GM12878 (cell line): Measurements from ENCODE around the gene PAX4. TPM values are rescaled to one million over a fixed set of nuclear protein-coding genes. Genes with fewer than 3 reads are reported as not detected.

Experiments
- ATAC-seq: fragments of 200-7000 bp; cut with Tn5 transposase; 3 replicates; pipeline ENCODE4 v1.9.1; 2020; ENCODE audit warnings: mild to moderate bottlenecking, moderate library complexity
- BruUV-seq: library from RNA; stranded (reverse); fragments of 400-500 nt; replicated peaks from 2 replicates; lab custom pipeline; 2021; lab: Mats Ljungman, UMichigan
- CTCF ChIA-PET: fragments of 300-600 bp; sonication (Branson Sonifier 250); formaldehyde crosslinking; extraction: SDS; loops from one replicate; lab custom pipeline; 2021; ENCODE audit warnings: inconsistent platforms; lab: Yijun Ruan, JAX
- POLR2A ChIA-PET: fragments of 350-600 bp; formaldehyde crosslinking; extraction: SDS; loops from one replicate; lab custom pipeline; 2021; ENCODE audit warnings: inconsistent platforms; lab: Charles Lee
- RAD21 ChIA-PET: fragments of 300-600 bp; sonication (Branson Sonifier 250); formaldehyde crosslinking; loops from one replicate; lab custom pipeline; 2023; ENCODE audit warnings: antibody characterized with exemption; ENCODE audit not compliant: unreplicated experiment; lab: Charles Lee
- SMC1A ChIA-PET: fragments of 300-600 bp; sonication (Branson Sonifier 250); formaldehyde crosslinking; loops from one replicate; lab custom pipeline; 2023; ENCODE audit not compliant: unreplicated experiment, uncharacterized antibody; lab: Charles Lee
- DNase-seq: peaks from one replicate; pipeline ENCODE4 v3.0.0-alpha.2; 2011; ENCODE audit warnings: low read depth, low spot score
- FAIRE-seq: peaks from 3 replicates; lab custom pipeline; 2011; peaks lifted over from hg19 to GRCh38; lab: Jason Lieb, UNC
- H2AFZ ChIP-seq: 2 replicates; pipeline ENCODE4 v1.6.0; 2011; ENCODE audit warnings: low read depth, low read length, control low read depth; ENCODE audit not compliant: control insufficient read depth
- H3K27ac ChIP-seq: 2 replicates; pipeline ENCODE4 v1.5.1; 2011; ENCODE audit warnings: control low read depth; ENCODE audit not compliant: control insufficient read depth, insufficient read depth
- H3K27me3 ChIP-seq, 2 experiments: replicated peaks in 1 of 2; 2 replicates each; pipeline versions ENCODE4 v1.6.0 to v1.6.1; 2011; ENCODE audit warnings: low read length in 1 of 2; ENCODE audit not compliant: control insufficient read depth in 2 of 2, insufficient read depth in 2 of 2
- H3K36me3 ChIP-seq, 2 experiments: 2 replicates each; pipeline ENCODE4 v1.5.1; 2011; ENCODE audit warnings: low read length in 1 of 2; ENCODE audit not compliant: control insufficient read depth in 2 of 2, insufficient read depth in 2 of 2
- H3K4me1 ChIP-seq: 2 replicates; pipeline ENCODE4 v1.6.1; 2011; ENCODE audit warnings: mild to moderate bottlenecking, low read length, moderate library complexity, mixed read lengths; ENCODE audit not compliant: control insufficient read depth, insufficient read depth
- H3K4me2 ChIP-seq: 2 replicates; pipeline ENCODE4 v1.6.0; 2011; ENCODE audit warnings: control low read depth; ENCODE audit not compliant: control insufficient read depth, insufficient read depth
- H3K4me3 ChIP-seq: fragments of 200-600 bp; sonication (generic); 2 replicates; pipeline ENCODE4 v1.5.1; 2016
- H3K79me2 ChIP-seq: 2 replicates; pipeline ENCODE4 v1.6.0; 2011; ENCODE audit warnings: low read length; ENCODE audit not compliant: control insufficient read depth, insufficient read depth
- H3K9ac ChIP-seq: 2 replicates; pipeline ENCODE4 v1.8.0; 2011; ENCODE audit warnings: low read length, control low read depth, mixed read lengths; ENCODE audit not compliant: control insufficient read depth, insufficient read depth
- H3K9me3 ChIP-seq: replicated peaks from 3 replicates; pipeline ENCODE4 v1.5.1; 2011; ENCODE audit warnings: mild to moderate bottlenecking, low read length; ENCODE audit not compliant: control insufficient read depth, insufficient read depth
- H4K20me1 ChIP-seq: 2 replicates; pipeline ENCODE4 v1.6.0; 2011; ENCODE audit not compliant: control insufficient read depth, insufficient read depth
- CEBPB ChIP-seq, 2 experiments: fragments of 150-350 bp in 1 of 2; IDR thresholded peaks; 2 replicates each; pipeline ENCODE4 v1.6.1; 2012 to 2014; ENCODE audit warnings: low read depth in 2 of 2, low read length in 2 of 2, borderline replicate concordance in 1 of 2, inconsistent platforms in 1 of 2
- GABPA ChIP-seq: IDR thresholded peaks from 2 replicates; pipeline ENCODE4 v1.6.1; 2014; ENCODE audit warnings: antibody characterized with exemption, low read depth, mild to moderate bottlenecking, inconsistent platforms
- JUNB ChIP-seq: IDR thresholded peaks from 2 replicates; pipeline ENCODE4 v1.6.1; 2016; ENCODE audit warnings: antibody characterized with exemption, mild to moderate bottlenecking
- NBN ChIP-seq: fragments of 450-650 bp; IDR thresholded peaks from 2 replicates; pipeline ENCODE4 v1.6.1; 2016
- NR2C2 ChIP-seq: IDR thresholded peaks from 2 replicates; pipeline ENCODE4 v1.6.1; 2011; ENCODE audit warnings: borderline replicate concordance, low read depth; ENCODE audit not compliant: control insufficient read depth, insufficient read length
- POU2F2 ChIP-seq: IDR thresholded peaks from 3 replicates; pipeline ENCODE4 v1.6.1; 2011; ENCODE audit warnings: low read depth, mild to moderate bottlenecking, low read length, borderline replicate concordance
- SMAD1 ChIP-seq: fragments of 450-650 bp; IDR thresholded peaks from 2 replicates; pipeline ENCODE4 v1.6.1; 2018; ENCODE audit warnings: mild to moderate bottlenecking, low read depth; ENCODE audit not compliant: partially characterized antibody
- YBX1 ChIP-seq: fragments of 450-650 bp; IDR thresholded peaks from 2 replicates; pipeline ENCODE4 v1.6.1; 2016; ENCODE audit warnings: antibody characterized with exemption
- WGBS: methylation state at CpG from one replicate; pipeline ENCODE4 v1.1.6; 2016; ENCODE audit warnings: low lambda C conversion rate; ENCODE audit not compliant: insufficient replicate concordance, insufficient coverage; ENCODE audit errors: missing lambda C conversion rate; 5-methylcytosine and 5-hydroxymethylcytosine counted together
- in situ Hi-C: fragments of 300-500 bp; cut with MboI; formaldehyde crosslinking; loops from 9 replicates; pipeline ENCODE4 v1.14.3; 2018; ENCODE audit warnings: mixed read lengths
- intact Hi-C: fragments of 100-400 bp; cut with micrococcal nuclease; formaldehyde crosslinking; loops from one replicate; pipeline ENCODE4 v1.14.2; 2022; ENCODE audit not compliant: unreplicated experiment
- polyA plus RNA-seq, 11 experiments: library from polyadenylated mRNA; depleted of rRNA in 4 of 11; unstranded in 6 of 11; stranded (reverse) in 5 of 11; fragments of >200 nt; fragmentation: Nextera tagmentation in 4 of 11; fragmentation: Illumina TruSeq in 1 of 11; extraction: Ambion mirVana in 4 of 11; extraction: Trizol in 1 of 11; gene quantifications; 1 replicate in 1 of 11; 2 replicates in 10 of 11; pipeline versions ENCODE4 v1.2.1 to v1.2.3, GENCODE V29; 2011 to 2016; ENCODE audit warnings: inconsistent platforms in 2 of 11, missing spikeins in 2 of 11, low read depth in 1 of 11
- total RNA-seq, 4 experiments: library from RNA; depleted of rRNA in 3 of 4; stranded (reverse); fragments of >200 nt in 3 of 4; fragmentation: Illumina TruSeq in 1 of 4; extraction: Trizol in 1 of 4; gene quantifications; 2 replicates each; pipeline versions ENCODE4 v1.2.1 to v1.2.3, GENCODE V29; 2013 to 2021
- TF ChIP-seq, protein P1 (sequence below): IDR thresholded peaks from 2 replicates; pipeline ENCODE4 v1.6.1; 2012; ENCODE audit warnings: low read depth, low read length, improper control_type of control experiment
- TF ChIP-seq, protein P2 (sequence below), 3 experiments: IDR thresholded peaks in 2 of 3; conservative IDR thresholded peaks in 1 of 3; 2 replicates each; pipeline ENCODE4 v1.5.1; 2011; ENCODE audit warnings: low read depth in 3 of 3, low read length in 3 of 3, mild to moderate bottlenecking in 3 of 3, control low read depth in 2 of 3, moderate library complexity in 2 of 3, inconsistent platforms in 1 of 3, mixed read lengths in 1 of 3; ENCODE audit not compliant: control insufficient read depth in 2 of 3, insufficient read depth in 1 of 3; ENCODE audit errors: extremely low read depth in 1 of 3
- TF ChIP-seq, protein P3 (sequence below): fragments of 450-650 bp; IDR thresholded peaks from 2 replicates; pipeline ENCODE4 v1.6.1; 2018; ENCODE audit warnings: mild to moderate bottlenecking, low read depth, moderate library complexity; ENCODE audit not compliant: partially characterized antibody

Gene PAX4
- total and polyA plus RNA-seq, 10 of the 15 experiments (the other 5 are each of a cell fraction or from before 2014, with no cell fraction given) = 0.27 TPM; not detected in 9

DNA sequence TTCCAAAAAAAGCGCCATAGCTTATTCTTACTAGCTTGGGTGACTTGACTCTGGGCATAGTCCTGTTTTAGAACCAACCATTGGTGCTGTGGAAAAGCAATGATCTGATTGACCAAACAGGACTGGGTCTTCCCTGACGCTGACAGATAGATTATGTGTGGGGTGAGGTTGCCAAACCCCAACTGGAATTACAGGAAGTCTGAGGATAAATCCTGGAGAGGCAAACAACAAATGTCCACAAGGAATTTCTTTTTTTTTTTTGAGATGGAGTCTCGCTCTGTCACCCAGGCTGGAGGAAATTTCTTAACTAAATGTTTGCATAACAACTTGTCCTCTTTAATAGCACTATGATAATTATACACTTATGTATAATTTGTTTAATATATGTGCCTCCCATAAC lies 51.7 kb downstream of the PAX4 start:
- in situ Hi-C loops (no loop called here), intact Hi-C loops (no loop called here)
- ChIA-PET CTCF (no interaction called here), RAD21 (no interaction called here), SMC1A (interaction anchor here (0.6 kb wide), 1 partner anchor 74 kb away, joined by 3 read pairs; no protein-coding TSS in a partner anchor), POLR2A (no interaction called here)
- no TSS peak for BruUV-seq
- DNase-seq (no peak), FAIRE-seq (no peak), ATAC-seq (no peak)
- Histone ChIP-seq H3K4me1 (no peaks in the 10 kb centered on the region), H3K9me3 (no peaks in the 10 kb centered on the region), H3K36me3 (no peaks in the 10 kb centered on the region), H2AFZ (no peak overlapping the region), H3K4me2 (no peak overlapping the region), H3K79me2 (no peaks in the 10 kb centered on the region), H3K4me3 (no peak overlapping the region), H4K20me1 (no peaks in the 10 kb centered on the region), H3K27me3 (no peaks in the 10 kb centered on the region), H3K27ac (no peak overlapping the region), H3K9ac (no peak overlapping the region)
- TF ChIP-seq, protein P1, sequence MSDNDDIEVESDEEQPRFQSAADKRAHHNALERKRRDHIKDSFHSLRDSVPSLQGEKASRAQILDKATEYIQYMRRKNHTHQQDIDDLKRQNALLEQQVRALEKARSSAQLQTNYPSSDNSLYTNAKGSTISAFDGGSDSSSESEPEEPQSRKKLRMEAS = no peak
- TF ChIP-seq, protein P2, sequence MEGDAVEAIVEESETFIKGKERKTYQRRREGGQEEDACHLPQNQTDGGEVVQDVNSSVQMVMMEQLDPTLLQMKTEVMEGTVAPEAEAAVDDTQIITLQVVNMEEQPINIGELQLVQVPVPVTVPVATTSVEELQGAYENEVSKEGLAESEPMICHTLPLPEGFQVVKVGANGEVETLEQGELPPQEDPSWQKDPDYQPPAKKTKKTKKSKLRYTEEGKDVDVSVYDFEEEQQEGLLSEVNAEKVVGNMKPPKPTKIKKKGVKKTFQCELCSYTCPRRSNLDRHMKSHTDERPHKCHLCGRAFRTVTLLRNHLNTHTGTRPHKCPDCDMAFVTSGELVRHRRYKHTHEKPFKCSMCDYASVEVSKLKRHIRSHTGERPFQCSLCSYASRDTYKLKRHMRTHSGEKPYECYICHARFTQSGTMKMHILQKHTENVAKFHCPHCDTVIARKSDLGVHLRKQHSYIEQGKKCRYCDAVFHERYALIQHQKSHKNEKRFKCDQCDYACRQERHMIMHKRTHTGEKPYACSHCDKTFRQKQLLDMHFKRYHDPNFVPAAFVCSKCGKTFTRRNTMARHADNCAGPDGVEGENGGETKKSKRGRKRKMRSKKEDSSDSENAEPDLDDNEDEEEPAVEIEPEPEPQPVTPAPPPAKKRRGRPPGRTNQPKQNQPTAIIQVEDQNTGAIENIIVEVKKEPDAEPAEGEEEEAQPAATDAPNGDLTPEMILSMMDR (IDR thresholded peaks at IDR 0.05 in 2 of 3, conservative IDR thresholded peaks at IDR 0.05 in 1 of 3; ENCODE audit: control insufficient read depth in 2 of 3, extremely low read depth in 1 of 3, insufficient read depth in 1 of 3, low read depth in 3 of 3, low read length in 3 of 3) = no peak
- TF ChIP-seq JUNB (no peak), SMAD1 (no peak), POU2F2 (no peak), NR2C2 (no peak), YBX1 (no peak), GABPA (no peak), CEBPB (IDR thresholded peaks at IDR 0.05; ENCODE audit: borderline replicate concordance in 1 of 2, low read depth in 2 of 2, low read length in 2 of 2) (no peak), NBN (no peak)
- TF ChIP-seq, protein P3, sequence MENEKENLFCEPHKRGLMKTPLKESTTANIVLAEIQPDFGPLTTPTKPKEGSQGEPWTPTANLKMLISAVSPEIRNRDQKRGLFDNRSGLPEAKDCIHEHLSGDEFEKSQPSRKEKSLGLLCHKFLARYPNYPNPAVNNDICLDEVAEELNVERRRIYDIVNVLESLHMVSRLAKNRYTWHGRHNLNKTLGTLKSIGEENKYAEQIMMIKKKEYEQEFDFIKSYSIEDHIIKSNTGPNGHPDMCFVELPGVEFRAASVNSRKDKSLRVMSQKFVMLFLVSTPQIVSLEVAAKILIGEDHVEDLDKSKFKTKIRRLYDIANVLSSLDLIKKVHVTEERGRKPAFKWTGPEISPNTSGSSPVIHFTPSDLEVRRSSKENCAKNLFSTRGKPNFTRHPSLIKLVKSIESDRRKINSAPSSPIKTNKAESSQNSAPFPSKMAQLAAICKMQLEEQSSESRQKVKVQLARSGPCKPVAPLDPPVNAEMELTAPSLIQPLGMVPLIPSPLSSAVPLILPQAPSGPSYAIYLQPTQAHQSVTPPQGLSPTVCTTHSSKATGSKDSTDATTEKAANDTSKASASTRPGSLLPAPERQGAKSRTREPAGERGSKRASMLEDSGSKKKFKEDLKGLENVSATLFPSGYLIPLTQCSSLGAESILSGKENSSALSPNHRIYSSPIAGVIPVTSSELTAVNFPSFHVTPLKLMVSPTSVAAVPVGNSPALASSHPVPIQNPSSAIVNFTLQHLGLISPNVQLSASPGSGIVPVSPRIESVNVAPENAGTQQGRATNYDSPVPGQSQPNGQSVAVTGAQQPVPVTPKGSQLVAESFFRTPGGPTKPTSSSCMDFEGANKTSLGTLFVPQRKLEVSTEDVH = no peak
- WGBS = 67% methylated on average over 3 of the region's 3 CpGs

Other genes with a start within 250 kb of the PAX4 start
- 14.5 and 16.7 TPM in 2 replicates for gene ZNF800, start 225.4 kb downstream of the PAX4 start, total RNA-seq (2014; rRNA removed)
- 33.9 and 34.3 TPM in 2 replicates for gene ZNF800, start 225.4 kb downstream of the PAX4 start, total RNA-seq (2014; rRNA removed; fragmentation: Illumina TruSeq; extraction: Trizol)
- 28.5 and 31.2 TPM in 2 replicates for gene ZNF800, start 225.4 kb downstream of the PAX4 start, total RNA-seq (2021)
- 23.0 and 31.8 TPM in 2 replicates for gene ZNF800, start 225.4 kb downstream of the PAX4 start, polyA plus RNA-seq (2011; rRNA removed)
- gene ZNF800, start 225.4 kb downstream of the PAX4 start, polyA plus RNA-seq (2014; fragmentation: Illumina TruSeq; extraction: Trizol) = 24.5 and 38.1 TPM in 2 replicates
- gene ZNF800, start 225.4 kb downstream of the PAX4 start, polyA plus RNA-seq (2014; fragmentation: Nextera tagmentation; extraction: Ambion mirVana) = 1 to 10 TPM; 6.8 to 7.4 TPM
- gene ZNF800, start 225.4 kb downstream of the PAX4 start, polyA plus RNA-seq (2014; rRNA removed) = 11.0 and 11.8 TPM in 2 replicates
- 10 to 100 TPM; 26.6 to 27.6 TPM for gene ZNF800, start 225.4 kb downstream of the PAX4 start, polyA plus RNA-seq (2016; fragmentation: Nextera tagmentation; extraction: Ambion mirVana)
- 11.3 and 11.9 TPM in 2 replicates for gene GCC1, start 32.5 kb downstream of the PAX4 start, total RNA-seq (2014; rRNA removed)
- 9.2 and 9.6 TPM in 2 replicates for gene GCC1, start 32.5 kb downstream of the PAX4 start, total RNA-seq (2014; rRNA removed; fragmentation: Illumina TruSeq; extraction: Trizol)
- gene GCC1, start 32.5 kb downstream of the PAX4 start, total RNA-seq (2021) = 14.7 and 14.9 TPM in 2 replicates
- 7.1 and 7.5 TPM in 2 replicates for gene GCC1, start 32.5 kb downstream of the PAX4 start, polyA plus RNA-seq (2011; rRNA removed)
- 7.0 and 8.0 TPM in 2 replicates for gene GCC1, start 32.5 kb downstream of the PAX4 start, polyA plus RNA-seq (2014; fragmentation: Illumina TruSeq; extraction: Trizol)
- gene GCC1, start 32.5 kb downstream of the PAX4 start, polyA plus RNA-seq (2014; fragmentation: Nextera tagmentation; extraction: Ambion mirVana) = 1 to 10 TPM; 1.8 to 2.7 TPM
- gene GCC1, start 32.5 kb downstream of the PAX4 start, polyA plus RNA-seq (2014; rRNA removed) = 8.4 and 8.7 TPM in 2 replicates
- 10 to 100 TPM; 13.5 to 17.2 TPM for gene GCC1, start 32.5 kb downstream of the PAX4 start, polyA plus RNA-seq (2016; fragmentation: Nextera tagmentation; extraction: Ambion mirVana)
- gene ARF5, start 29.7 kb downstream of the PAX4 start, total RNA-seq (2014; rRNA removed) = 146 and 158 TPM in 2 replicates
- 73.6 and 84.8 TPM in 2 replicates for gene ARF5, start 29.7 kb downstream of the PAX4 start, total RNA-seq (2014; rRNA removed; fragmentation: Illumina TruSeq; extraction: Trizol)
- 118 and 128 TPM in 2 replicates for gene ARF5, start 29.7 kb downstream of the PAX4 start, total RNA-seq (2021)
- 135 and 210 TPM in 2 replicates for gene ARF5, start 29.7 kb downstream of the PAX4 start, polyA plus RNA-seq (2011; rRNA removed)
- 80.0 and 86.1 TPM in 2 replicates for gene ARF5, start 29.7 kb downstream of the PAX4 start, polyA plus RNA-seq (2014; fragmentation: Illumina TruSeq; extraction: Trizol)
- 10 to 100 TPM; 11.0 to 18.0 TPM for gene ARF5, start 29.7 kb downstream of the PAX4 start, polyA plus RNA-seq (2014; fragmentation: Nextera tagmentation; extraction: Ambion mirVana)
- gene ARF5, start 29.7 kb downstream of the PAX4 start, polyA plus RNA-seq (2014; rRNA removed) = 197 and 211 TPM in 2 replicates
- 100 to 1,000 TPM; 143 to 156 TPM for gene ARF5, start 29.7 kb downstream of the PAX4 start, polyA plus RNA-seq (2016; fragmentation: Nextera tagmentation; extraction: Ambion mirVana)
- 0.90 and 1.0 TPM in 2 replicates for gene FSCN3, start 24.4 kb downstream of the PAX4 start, total RNA-seq (2014; rRNA removed)
- 0.31 and 0.69 TPM in 2 replicates for gene FSCN3, start 24.4 kb downstream of the PAX4 start, total RNA-seq (2014; rRNA removed; fragmentation: Illumina TruSeq; extraction: Trizol)
- gene FSCN3, start 24.4 kb downstream of the PAX4 start, total RNA-seq (2021) = 0.69 TPM in 1 of 2 replicates, not detected in the other
- gene FSCN3, start 24.4 kb downstream of the PAX4 start, polyA plus RNA-seq (2011; rRNA removed) = 0.48 and 0.60 TPM in 2 replicates
- gene FSCN3, start 24.4 kb downstream of the PAX4 start, polyA plus RNA-seq (2014; fragmentation: Illumina TruSeq; extraction: Trizol) = 0.73 TPM in 1 of 2 replicates, not detected in the other
- under 1 TPM in 1 of 2 experiments, not detected in 1; 0.29 TPM for gene FSCN3, start 24.4 kb downstream of the PAX4 start, polyA plus RNA-seq (2014; fragmentation: Nextera tagmentation; extraction: Ambion mirVana)
- gene FSCN3, start 24.4 kb downstream of the PAX4 start, polyA plus RNA-seq (2014; rRNA removed) = 0.58 and 1.1 TPM in 2 replicates
- gene FSCN3, start 24.4 kb downstream of the PAX4 start, polyA plus RNA-seq (2016; fragmentation: Nextera tagmentation; extraction: Ambion mirVana) = under 1 TPM in 1 of 2 experiments, not detected in 1; 0.28 TPM
- gene SND1, start 34.1 kb upstream of the PAX4 start, total RNA-seq (2014; rRNA removed) = 172 and 173 TPM in 2 replicates
- gene SND1, start 34.1 kb upstream of the PAX4 start, total RNA-seq (2014; rRNA removed; fragmentation: Illumina TruSeq; extraction: Trizol) = 137 and 139 TPM in 2 replicates
- 269 and 270 TPM in 2 replicates for gene SND1, start 34.1 kb upstream of the PAX4 start, total RNA-seq (2021)
- gene SND1, start 34.1 kb upstream of the PAX4 start, polyA plus RNA-seq (2011; rRNA removed) = 130 and 139 TPM in 2 replicates
- 152 and 163 TPM in 2 replicates for gene SND1, start 34.1 kb upstream of the PAX4 start, polyA plus RNA-seq (2014; fragmentation: Illumina TruSeq; extraction: Trizol)
- gene SND1, start 34.1 kb upstream of the PAX4 start, polyA plus RNA-seq (2014; fragmentation: Nextera tagmentation; extraction: Ambion mirVana) = 10 to 100 TPM; 52.4 to 70.0 TPM
- 138 and 161 TPM in 2 replicates for gene SND1, start 34.1 kb upstream of the PAX4 start, polyA plus RNA-seq (2014; rRNA removed)
- gene SND1, start 34.1 kb upstream of the PAX4 start, polyA plus RNA-seq (2016; fragmentation: Nextera tagmentation; extraction: Ambion mirVana) = 100 to 1,000 TPM; 214 to 230 TPM